Adrenal gland (tissue), 12 donors: ENCODE results near the gene TAS2R20. TPM values are rescaled to one million over a fixed set of nuclear protein-coding genes. Genes with fewer than 3 reads are reported as not detected.

Source experiments
- DNase-seq, 7 donors: peaks; one replicate each; pipeline ENCODE4 v3.0.0-alpha.2; 2019 to 2020
- H3K27ac ChIP-seq, 5 donors: fragments of 200-600 bp; sonication (generic) in 4 of 5; 1 replicate in 3 of 5; 2 replicates in 2 of 5; pipeline versions ENCODE4 v1.5.1 to v1.8.0; 2016 to 2020; ENCODE audit warnings: mild to moderate bottlenecking in 1 of 5
- H3K27me3 ChIP-seq: fragments of 200-600 bp; 2 replicates; pipeline ENCODE4 v1.8.0; 2021
- H3K36me3 ChIP-seq, 2 donors: fragments of 200-600 bp; replicated peaks in 1 of 2; 1 replicate in 1 of 2; 2 replicates in 1 of 2; pipeline versions ENCODE4 v1.5.1 to v1.8.0; 2018 to 2022
- H3K4me1 ChIP-seq, 2 donors: fragments of 200-600 bp; replicated peaks in 1 of 2; 1 replicate in 1 of 2; 2 replicates in 1 of 2; pipeline versions ENCODE4 v1.5.1 to v1.8.0; 2018 to 2021
- H3K4me3 ChIP-seq, 4 donors: fragments of 200-600 bp; sonication (generic) in 3 of 4; one replicate each; pipeline ENCODE4 v1.5.1; 2016 to 2018
- H3K9me3 ChIP-seq, 3 donors: fragments of 200-600 bp; sonication (generic) in 1 of 3; replicated peaks in 1 of 3; 1 replicate in 2 of 3; 2 replicates in 1 of 3; pipeline versions ENCODE4 v1.5.1 to v1.8.0; 2016 to 2021
- POLR2A ChIP-seq, 2 donors: fragments of 450-650 bp; IDR thresholded peaks; one replicate each; pipeline ENCODE4 v1.6.1; 2017; ENCODE audit warnings: antibody characterized with exemption in 2 of 2, mild to moderate bottlenecking in 2 of 2, moderate library complexity in 1 of 2
- WGBS, 4 donors: extraction: QIAGEN DNeasy Blood & Tissue Kit in 2 of 4; methylation state at CpG; one replicate each; pipeline versions ENCODE4 v1.1.5 to v1.1.7; 2013 to 2017; 5-methylcytosine and 5-hydroxymethylcytosine counted together
- intact Hi-C, 2 donors: fragments of 100-400 bp; cut with DNase I; formaldehyde crosslinking; loops; one replicate each; pipeline versions ENCODE4 v1.14.1 to v1.15.0; 2022 to 2023
- polyA plus RNA-seq, 3 donors: library from polyadenylated mRNA; stranded (reverse); fragments of 200-250 nt in 2 of 3; fragments of 350-450 nt in 1 of 3; fragmentation: Illumina TruSeq in 1 of 3; extraction: RNeasy Lipid Tissue Mini Kit (QIAGEN cat#74804) in 1 of 3; gene quantifications; one replicate each; pipeline ENCODE4 v1.2.3, GENCODE V29; 2013 to 2014
- total RNA-seq, 9 donors: library from RNA; depleted of rRNA in 4 of 9; stranded (reverse); fragments of >200 nt in 4 of 9; fragments of 120-200 nt in 1 of 9; fragmentation: NEBNext Ultra II Directional in 1 of 9; extraction: Animal tissue kit (Norgen Biotek cat#: 25700) in 1 of 9; gene quantifications; one replicate each; pipeline versions ENCODE4 v1.1.0 to v1.2.4, GENCODE V29; 2013 to 2023
- TF ChIP-seq, protein P1 (sequence below), 6 experiments: fragments of 450-650 bp in 4 of 6; fragments of 200-600 bp in 2 of 6; sonication (generic) in 1 of 6; IDR thresholded peaks; 1 replicate in 5 of 6; 2 replicates in 1 of 6; pipeline versions ENCODE4 v1.5.1 to v1.8.0; 2016 to 2021; ENCODE audit warnings: antibody characterized with exemption in 6 of 6, mild to moderate bottlenecking in 2 of 6, moderate library complexity in 1 of 6
- donor health status: healthy with polysubstance abuse.
- donor health status: Bipolar disorder and iron deficiency.
- donor health status: DM: yes; HTN: yes; CAD: no.
- donor health status: DM: no; HTN: no; CAD: no.
- donor health status: DM: no; HTN: no; CAD: no.
- donor health status: DM: yes; HTN: yes; CAD: no.

TAS2R20 gene
- total and polyA plus RNA-seq, 12 donors, result 0.17 to 10.5 (median 1.8) TPM

DNA sequence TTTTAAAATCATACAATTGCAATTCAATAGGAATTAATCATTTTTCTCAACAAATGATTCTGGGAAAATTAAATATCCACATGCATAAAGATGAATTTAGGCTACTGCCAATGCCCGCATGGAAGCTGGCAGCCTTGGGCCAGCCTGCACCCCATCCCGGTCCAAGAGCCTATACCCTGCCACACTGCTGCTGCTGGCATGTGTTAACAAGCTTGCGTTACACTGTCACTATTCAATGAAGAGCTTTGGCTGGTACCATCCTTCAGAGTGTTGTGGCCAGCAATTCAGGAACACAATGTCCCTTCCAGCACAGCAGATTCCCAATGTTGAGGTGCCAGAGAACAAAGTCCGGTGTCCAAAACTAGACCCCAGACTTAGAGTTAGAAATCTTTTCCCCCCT, 45.5 kb downstream of the TAS2R20 start:
- 76 to 98% (median 96%) methylated on average over 4 of the region's 4 CpGs for WGBS, 4 donors
- TF ChIP-seq, protein P1, sequence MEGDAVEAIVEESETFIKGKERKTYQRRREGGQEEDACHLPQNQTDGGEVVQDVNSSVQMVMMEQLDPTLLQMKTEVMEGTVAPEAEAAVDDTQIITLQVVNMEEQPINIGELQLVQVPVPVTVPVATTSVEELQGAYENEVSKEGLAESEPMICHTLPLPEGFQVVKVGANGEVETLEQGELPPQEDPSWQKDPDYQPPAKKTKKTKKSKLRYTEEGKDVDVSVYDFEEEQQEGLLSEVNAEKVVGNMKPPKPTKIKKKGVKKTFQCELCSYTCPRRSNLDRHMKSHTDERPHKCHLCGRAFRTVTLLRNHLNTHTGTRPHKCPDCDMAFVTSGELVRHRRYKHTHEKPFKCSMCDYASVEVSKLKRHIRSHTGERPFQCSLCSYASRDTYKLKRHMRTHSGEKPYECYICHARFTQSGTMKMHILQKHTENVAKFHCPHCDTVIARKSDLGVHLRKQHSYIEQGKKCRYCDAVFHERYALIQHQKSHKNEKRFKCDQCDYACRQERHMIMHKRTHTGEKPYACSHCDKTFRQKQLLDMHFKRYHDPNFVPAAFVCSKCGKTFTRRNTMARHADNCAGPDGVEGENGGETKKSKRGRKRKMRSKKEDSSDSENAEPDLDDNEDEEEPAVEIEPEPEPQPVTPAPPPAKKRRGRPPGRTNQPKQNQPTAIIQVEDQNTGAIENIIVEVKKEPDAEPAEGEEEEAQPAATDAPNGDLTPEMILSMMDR (IDR thresholded peaks at IDR 0.05), result no peak
- no peak for TF ChIP-seq POLR2A (IDR thresholded peaks at IDR 0.05)
- Histone ChIP-seq H3K27me3 (no peaks in the 10 kb centered on the region), H3K4me3 (no peak overlapping the region), H3K36me3 (no peaks in the 10 kb centered on the region), H3K27ac (no peak overlapping the region), H3K9me3 (peaks cover 0 to 7% (median 0%) of the 10 kb centered on the region in 3 donors), H3K4me1 (no peaks in the 10 kb centered on the region)
- intact Hi-C loops, result no loop called here
- no peak for DNase-seq

Other genes with a start within 250 kb of the TAS2R20 start
- under 1 TPM in 1 of 9 donors, not detected in 8; 0.22 TPM for gene TAS2R7, start 195.7 kb downstream of the TAS2R20 start, total RNA-seq
- gene TAS2R7, start 195.7 kb downstream of the TAS2R20 start, polyA plus RNA-seq, result not detected
- gene TAS2R8, start 191.0 kb downstream of the TAS2R20 start, total RNA-seq, result under 1 TPM in 4 of 9 donors, not detected in 5; 0.18 to 0.91 (median 0.33) TPM
- gene TAS2R8, start 191.0 kb downstream of the TAS2R20 start, polyA plus RNA-seq, result under 1 TPM in 1 of 3 donors, not detected in 2; 0.24 TPM
- under 1 TPM in 1 of 9 donors, not detected in 8; 0.94 TPM for gene TAS2R9, start 188.1 kb downstream of the TAS2R20 start, total RNA-seq
- gene TAS2R9, start 188.1 kb downstream of the TAS2R20 start, polyA plus RNA-seq, result under 1 TPM in 1 of 3 donors, not detected in 2; 0.10 TPM
- 1 to 10 TPM in 3 of 9 donors, under 1 TPM in 6; 0.41 to 6.6 (median 0.81) TPM for gene TAS2R10, start 171.9 kb downstream of the TAS2R20 start, total RNA-seq
- under 1 TPM; 0.40 to 0.97 (median 0.44) TPM for gene TAS2R10, start 171.9 kb downstream of the TAS2R20 start, polyA plus RNA-seq
- 10 to 100 TPM in 1 of 9 donors, 1 to 10 TPM in 6, not detected in 2; 1.7 to 19.0 (median 3.4) TPM for gene PRR4, start 148.8 kb downstream of the TAS2R20 start, total RNA-seq
- gene PRR4, start 148.8 kb downstream of the TAS2R20 start, polyA plus RNA-seq, result 10 to 100 TPM in 2 of 3 donors, 1 to 10 TPM in 1; 7.7 to 36.7 (median 14.9) TPM
- 10 to 100 TPM in 8 of 9 donors, 1 to 10 TPM in 1; 7.9 to 81.4 (median 20.4) TPM for gene PRH1, start 114.0 kb downstream of the TAS2R20 start, total RNA-seq
- gene PRH1, start 114.0 kb downstream of the TAS2R20 start, polyA plus RNA-seq, result 10 to 100 TPM in 1 of 3 donors, 1 to 10 TPM in 2; 4.3 to 14.7 (median 4.9) TPM
- 10 to 100 TPM in 1 of 9 donors, 1 to 10 TPM in 7, under 1 TPM in 1; 0.79 to 16.4 (median 1.6) TPM for gene TAS2R13, start 88.7 kb downstream of the TAS2R20 start, total RNA-seq
- gene TAS2R13, start 88.7 kb downstream of the TAS2R20 start, polyA plus RNA-seq, result under 1 TPM in 1 of 3 donors, not detected in 2; 0.03 TPM
- under 1 TPM in 1 of 9 donors, not detected in 8; 0.22 TPM for gene PRH2, start 69.1 kb downstream of the TAS2R20 start, total RNA-seq
- 1 to 10 TPM in 2 of 3 donors, not detected in 1; 1.0 to 1.6 TPM for gene PRH2, start 69.1 kb downstream of the TAS2R20 start, polyA plus RNA-seq
- gene TAS2R14, start 59.0 kb downstream of the TAS2R20 start, total RNA-seq, result 10 to 100 TPM in 3 of 9 donors, 1 to 10 TPM in 6; 1.1 to 16.3 (median 3.0) TPM
- 1 to 10 TPM in 2 of 3 donors, under 1 TPM in 1; 0.80 to 2.0 (median 1.6) TPM for gene TAS2R14, start 59.0 kb downstream of the TAS2R20 start, polyA plus RNA-seq
- gene TAS2R50, start 11.4 kb downstream of the TAS2R20 start, total RNA-seq, result 10 to 100 TPM in 1 of 9 donors, 1 to 10 TPM in 7, under 1 TPM in 1; 0.54 to 12.0 (median 1.5) TPM
- gene TAS2R50, start 11.4 kb downstream of the TAS2R20 start, polyA plus RNA-seq, result not detected
- 10 to 100 TPM in 1 of 9 donors, 1 to 10 TPM in 6, under 1 TPM in 1, not detected in 1; 0.41 to 18.9 (median 3.9) TPM for gene TAS2R19, start 24.3 kb upstream of the TAS2R20 start, total RNA-seq
- gene TAS2R19, start 24.3 kb upstream of the TAS2R20 start, polyA plus RNA-seq, result under 1 TPM in 2 of 3 donors, not detected in 1; 0.48 to 0.54 TPM
- 10 to 100 TPM in 2 of 9 donors, 1 to 10 TPM in 6, not detected in 1; 1.5 to 28.5 (median 3.9) TPM for gene TAS2R31, start 33.1 kb upstream of the TAS2R20 start, total RNA-seq
- under 1 TPM; 0.20 to 0.24 (median 0.20) TPM for gene TAS2R31, start 33.1 kb upstream of the TAS2R20 start, polyA plus RNA-seq
- gene TAS2R46, start 64.0 kb upstream of the TAS2R20 start, total RNA-seq, result 1 to 10 TPM in 5 of 9 donors, under 1 TPM in 4; 0.61 to 7.8 (median 1.6) TPM
- under 1 TPM in 1 of 3 donors, not detected in 2; 0.10 TPM for gene TAS2R46, start 64.0 kb upstream of the TAS2R20 start, polyA plus RNA-seq
- 10 to 100 TPM in 1 of 9 donors, 1 to 10 TPM in 4, under 1 TPM in 3, not detected in 1; 0.28 to 17.0 (median 1.3) TPM for gene TAS2R43, start 94.0 kb upstream of the TAS2R20 start, total RNA-seq
- gene TAS2R43, start 94.0 kb upstream of the TAS2R20 start, polyA plus RNA-seq, result not detected
- 10 to 100 TPM in 2 of 9 donors, 1 to 10 TPM in 7; 1.8 to 16.0 (median 3.1) TPM for gene TAS2R30, start 136.3 kb upstream of the TAS2R20 start, total RNA-seq
- gene TAS2R30, start 136.3 kb upstream of the TAS2R20 start, polyA plus RNA-seq, result under 1 TPM in 2 of 3 donors, not detected in 1; 0.07 to 0.64 TPM
- gene SMIM10L1, start 172.9 kb upstream of the TAS2R20 start, total RNA-seq, result 10 to 100 TPM in 8 of 9 donors, 1 to 10 TPM in 1; 9.1 to 67.4 (median 19.7) TPM
- 10 to 100 TPM; 31.9 to 35.4 (median 32.1) TPM for gene SMIM10L1, start 172.9 kb upstream of the TAS2R20 start, polyA plus RNA-seq
- gene TAS2R42, start 188.6 kb upstream of the TAS2R20 start, total RNA-seq, result not detected
- gene TAS2R42, start 188.6 kb upstream of the TAS2R20 start, polyA plus RNA-seq, result not detected